HG03175 (cell line): ENCODE data around the gene AASDH.
"Not testable (repeated sequence)": the region's sequence is repeated elsewhere in the genome, so short reads cannot be mapped to it uniquely, and the experiment has no call there.

Experiments used
- ATAC-seq: cut with Tn5 transposase; IDR thresholded peaks from one replicate; pipeline ENCODE4 v1.9.1; 2021; ENCODE audit warnings: mild to moderate bottlenecking, moderate library complexity; ENCODE audit not compliant: unreplicated experiment

The AASDH gene

GRCh38 chr4:56391270-56391669, 4.0 kb upstream of the AASDH start:
- ATAC-seq = no peak

- no peak for ATAC-seq
Observed at GRCh38 chr4:56389558-56389957, 2.3 kb upstream of the AASDH start.

DNA sequence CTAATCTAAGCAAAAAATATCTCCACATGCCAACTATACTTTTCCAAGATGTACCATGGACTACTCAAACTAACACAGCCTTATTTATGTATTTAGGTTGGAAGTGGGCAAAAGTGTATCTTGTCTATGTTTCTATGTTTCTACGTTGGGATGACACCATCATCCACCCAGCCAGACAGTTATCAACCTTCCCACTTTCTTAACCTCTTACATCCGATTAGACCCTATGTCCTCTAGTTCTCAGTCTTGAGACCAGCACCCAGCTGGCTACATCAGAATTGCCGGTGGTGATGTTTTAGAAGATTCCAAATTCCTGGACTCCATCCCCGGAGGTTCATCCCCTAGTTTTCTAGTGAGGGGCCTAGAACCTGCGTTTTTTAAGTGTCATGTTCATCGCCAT, 1.0 kb upstream of the AASDH start:
- no peak for ATAC-seq

DNA sequence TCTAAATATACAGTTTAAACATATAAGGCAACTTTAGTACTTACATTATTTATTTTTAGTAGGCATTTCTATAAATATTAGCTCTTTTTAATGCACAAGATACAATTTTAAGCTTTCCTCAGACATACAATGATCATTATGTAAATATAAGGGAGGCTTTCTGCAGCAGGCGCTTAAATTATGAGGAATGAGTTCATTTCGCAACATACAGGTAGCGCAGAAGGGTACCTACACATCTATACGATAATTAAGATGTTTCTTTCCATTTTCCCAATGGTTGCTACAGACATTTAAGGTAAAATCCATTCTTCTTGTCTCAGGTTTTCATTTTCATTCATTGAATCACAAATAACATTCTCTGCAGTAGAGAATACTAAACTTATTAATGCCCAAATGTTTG, 1.2 kb downstream of the AASDH start:
- ATAC-seq = no peak

DNA sequence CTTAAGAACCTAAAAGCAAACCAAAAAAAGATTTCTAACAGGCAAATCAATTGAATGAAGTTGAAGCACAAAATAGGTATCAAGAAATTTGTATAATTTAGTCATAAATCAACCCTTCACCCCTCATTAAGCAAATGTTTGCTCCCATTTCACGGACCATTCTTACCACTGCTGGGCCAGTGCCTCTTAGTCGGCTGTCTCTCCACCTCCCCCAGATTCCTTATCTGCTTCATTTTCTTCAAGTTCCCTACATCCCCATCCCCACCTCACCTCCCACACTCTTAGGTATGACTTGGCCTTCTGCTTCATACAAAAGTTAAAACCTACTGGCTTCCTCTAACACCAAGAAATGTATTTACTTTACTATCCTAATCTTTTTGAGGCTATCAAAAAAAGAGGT, 11.8 kb downstream of the AASDH start:
- no peak for ATAC-seq

DNA sequence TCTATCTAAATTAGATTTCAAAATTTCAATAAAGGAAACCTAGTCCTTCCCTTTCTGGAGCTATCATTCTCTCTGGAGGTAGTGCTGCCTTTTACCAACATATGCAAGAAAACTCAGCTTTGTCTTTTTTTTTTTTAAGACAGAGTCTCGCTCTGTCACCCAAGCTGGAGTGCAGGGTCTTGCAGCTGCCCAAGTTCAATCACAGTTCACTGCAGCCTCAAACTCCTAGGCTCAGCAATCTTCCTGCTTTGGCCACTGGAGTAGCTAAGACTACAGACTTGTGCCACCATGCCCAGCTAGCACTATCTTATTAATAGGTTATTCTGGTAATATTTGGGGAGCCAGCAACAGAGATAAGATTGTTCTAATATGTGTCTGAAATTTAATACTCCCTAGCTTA, 12.3 kb downstream of the AASDH start:
- no peak for ATAC-seq

- no peak for ATAC-seq
Observed at GRCh38 chr4:56372774-56373173, 14.5 kb downstream of the AASDH start.

DNA sequence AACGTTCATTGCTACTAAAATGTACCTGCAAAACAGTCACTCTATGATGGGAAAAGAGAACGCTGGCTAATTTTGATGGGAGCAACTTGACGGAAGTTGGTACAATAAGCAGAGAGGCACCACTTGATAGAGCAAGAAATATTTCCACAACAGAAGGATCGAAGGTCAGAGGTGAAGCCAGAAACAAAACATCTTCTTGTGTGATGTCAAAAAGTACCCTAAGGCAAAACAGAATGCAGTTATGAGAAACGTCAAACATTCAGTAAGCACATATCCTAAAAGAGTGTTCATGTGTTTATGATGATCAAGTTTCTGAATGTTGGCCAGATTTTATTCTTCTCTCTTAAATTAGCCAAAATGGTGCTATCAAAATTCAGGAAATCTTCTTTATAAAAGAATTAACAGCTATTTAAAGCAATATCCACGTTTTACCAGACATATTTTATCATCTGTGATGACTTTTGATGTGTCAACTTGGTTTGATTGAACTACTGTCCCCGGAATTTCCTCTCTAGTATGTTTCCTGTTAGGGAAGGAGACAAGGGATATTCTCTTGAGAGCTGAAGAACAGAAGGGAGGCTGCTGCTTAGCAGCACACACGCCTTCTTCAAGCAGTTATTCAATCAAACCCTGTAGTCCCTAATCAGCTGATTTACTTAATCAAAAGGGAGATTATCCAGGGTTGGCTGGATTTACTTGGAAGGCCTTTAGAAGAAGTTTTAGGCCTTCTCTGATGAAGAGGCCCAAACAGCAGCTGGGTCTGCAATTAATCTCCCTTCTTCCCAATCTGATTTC, 15.7 kb downstream of the AASDH start:
- no peak for ATAC-seq

GRCh38 chr4:56370377-56370776, 16.9 kb downstream of the AASDH start:
- no peak for ATAC-seq

- ATAC-seq = not testable (repeated sequence)
Observed at GRCh38 chr4:56362981-56363380, 24.3 kb downstream of the AASDH start.

GRCh38 chr4:56360071-56360470, 27.2 kb downstream of the AASDH start:
- ATAC-seq = no peak

GRCh38 chr4:56356650-56357049, 30.6 kb downstream of the AASDH start:
- no peak for ATAC-seq

- ATAC-seq = no peak
Observed at GRCh38 chr4:56348576-56348975, 38.7 kb downstream of the AASDH start.

DNA sequence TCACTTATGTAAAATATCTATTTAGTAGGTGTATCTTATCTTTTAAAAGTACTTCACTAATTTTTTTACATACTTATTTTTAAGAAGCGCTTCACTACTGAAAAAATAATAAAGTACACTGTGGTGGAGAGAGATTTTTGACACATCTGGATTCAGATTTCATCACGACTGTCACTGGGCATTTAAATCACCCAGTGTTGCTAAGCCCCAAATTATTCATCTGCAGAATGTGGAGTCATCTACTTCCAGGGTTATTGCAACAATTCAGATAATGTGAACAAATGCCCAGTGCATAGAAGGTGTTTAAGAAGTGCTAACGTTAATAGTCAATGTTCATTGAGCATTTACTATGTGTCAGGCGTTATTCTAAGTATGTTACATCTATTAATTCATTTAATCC, 41.8 kb downstream of the AASDH start:
- ATAC-seq = no peak

DNA sequence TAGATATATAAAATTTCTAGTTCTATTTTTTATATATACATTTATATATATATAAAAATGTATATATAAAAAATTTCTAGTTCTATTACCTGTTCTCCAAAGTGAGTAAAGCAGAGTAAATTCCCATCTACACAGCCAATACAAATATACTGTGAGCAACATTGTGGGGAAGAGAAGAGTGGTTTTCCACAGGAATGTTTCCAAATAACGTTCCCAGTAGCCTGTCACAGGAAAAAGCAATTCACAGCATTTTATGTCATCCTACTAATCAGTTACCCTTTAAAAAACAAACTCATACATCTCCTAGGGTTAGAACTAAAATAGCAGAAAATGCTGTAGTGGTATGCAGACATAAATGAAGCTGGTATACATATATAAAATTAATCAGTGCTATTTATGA, 44.5 kb downstream of the AASDH start:
- no peak for ATAC-seq

- ATAC-seq = no peak
Observed at GRCh38 chr4:56330691-56331090, 56.6 kb downstream of the AASDH start.

DNA sequence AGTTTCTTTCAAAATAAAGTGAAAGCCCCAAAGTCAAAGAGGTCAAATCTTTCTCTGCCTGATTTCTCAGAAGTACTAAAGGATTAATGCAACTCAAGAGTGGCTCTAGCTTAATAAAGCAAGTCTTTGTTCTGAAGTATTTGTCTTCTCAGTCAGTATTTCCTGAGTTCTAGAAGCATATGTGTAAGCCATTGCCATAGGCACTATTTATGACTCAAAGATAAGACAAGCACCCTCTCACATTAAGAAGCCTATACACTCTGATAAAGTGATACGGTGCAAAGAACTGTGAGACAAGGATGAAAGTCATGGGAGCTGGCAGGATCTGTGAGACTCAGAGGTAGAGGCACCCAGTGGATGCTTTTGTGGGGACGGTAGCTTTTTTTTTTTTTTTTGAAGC, 60.9 kb downstream of the AASDH start:
- no peak for ATAC-seq

- no peak for ATAC-seq
Observed at GRCh38 chr4:56324011-56324610, 63.2 kb downstream of the AASDH start.

DNA sequence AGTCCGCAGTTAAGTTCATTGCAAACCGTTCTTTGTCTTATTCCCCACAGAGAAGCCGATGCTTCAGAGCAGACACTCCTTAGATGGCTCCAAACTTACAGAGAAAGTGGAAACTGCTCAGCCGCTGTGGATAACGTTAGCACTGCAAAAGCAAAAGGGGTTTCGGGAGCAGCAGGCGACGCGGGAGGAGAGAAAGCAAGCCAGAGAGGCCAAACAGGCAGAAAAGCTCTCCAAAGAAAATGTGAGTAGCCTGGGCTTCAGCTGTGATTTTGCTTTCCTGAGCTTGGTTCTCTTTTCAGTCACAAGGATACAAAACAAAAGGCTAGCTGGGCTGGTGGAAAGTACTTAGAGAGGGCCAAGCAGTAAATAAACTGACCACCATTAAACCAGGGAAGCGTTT, 64.0 kb downstream of the AASDH start:
- no peak for ATAC-seq

DNA sequence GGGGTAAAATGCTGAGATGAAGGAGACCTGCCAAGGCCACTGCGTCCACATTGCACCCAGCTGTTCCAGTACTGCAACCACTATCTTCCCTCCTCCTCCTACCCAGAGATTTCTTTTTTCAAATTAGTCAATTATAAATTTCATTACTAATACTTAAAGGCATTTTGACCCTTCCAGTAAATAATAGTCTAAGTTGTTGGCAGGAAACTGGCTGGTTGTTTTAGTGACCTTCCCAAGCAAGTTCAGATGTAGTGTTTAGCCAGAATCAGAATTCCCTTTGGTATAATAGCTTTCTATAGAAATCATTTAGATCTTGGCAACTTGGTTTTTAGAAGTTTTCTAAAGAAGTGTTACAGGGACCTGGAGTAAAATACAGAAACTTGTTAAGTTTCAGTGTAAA, 66.0 kb downstream of the AASDH start:
- no peak for ATAC-seq

DNA sequence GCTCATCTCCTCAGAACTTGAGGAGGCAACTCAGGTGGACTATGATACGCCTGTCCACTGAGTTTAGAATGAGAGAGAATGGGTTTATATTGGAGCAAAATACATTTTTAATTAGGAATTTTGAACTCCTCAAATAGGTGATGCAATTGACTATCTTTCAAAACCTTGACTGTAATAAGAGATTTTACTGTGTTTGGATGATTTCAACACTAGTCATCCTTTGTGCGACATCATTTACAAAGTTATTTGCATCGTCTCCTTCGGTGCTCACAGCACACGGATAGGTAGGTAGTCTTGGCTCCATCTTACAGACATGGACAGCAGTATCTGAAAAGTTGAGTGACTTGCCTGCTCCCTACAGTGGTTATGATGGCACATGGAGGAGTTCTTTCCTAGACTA, 67.0 kb downstream of the AASDH start:
- ATAC-seq = no peak

GRCh38 chr4:56318555-56318954, 68.7 kb downstream of the AASDH start:
- ATAC-seq = no peak

DNA sequence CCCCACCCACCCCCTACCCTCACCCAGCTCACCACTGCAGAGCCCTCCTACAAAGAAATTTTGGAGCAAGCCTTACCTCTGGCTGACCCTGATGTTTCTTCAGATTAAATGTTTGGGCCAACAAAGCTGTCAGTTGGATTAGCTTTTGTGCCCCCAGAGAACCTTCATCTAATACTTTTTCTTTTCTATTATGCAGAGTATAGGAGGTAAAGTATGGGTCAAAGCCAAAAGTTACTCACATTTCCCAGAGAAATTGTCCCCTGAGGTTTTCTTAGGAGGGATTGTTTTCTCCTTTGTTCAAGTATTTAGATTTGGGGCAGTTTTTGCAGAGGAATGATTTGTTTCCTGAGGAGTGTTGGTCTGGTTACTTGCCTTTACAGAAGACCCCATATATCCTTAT, 69.5 kb downstream of the AASDH start:
- no peak for ATAC-seq
